ENCODE measurements around the gene CSF2RB. TPM values are rescaled to one million over a fixed set of nuclear protein-coding genes. Genes with fewer than 3 reads are reported as not detected.

CSF2RB gene
- total RNA-seq, 1 donor from 2014 or later: not detected

GRCh38 chr22:36940676-36941075 is 27.2 kb downstream of the CSF2RB start:
- FAIRE-seq (no peak), DNase-seq (ENCODE audit: low read depth) (no peak)
- TF ChIP-seq CTCF (IDR thresholded peaks at IDR 0.05; ENCODE audit: insufficient read depth, low read length, severe bottlenecking): no peak
- Histone ChIP-seq H3K4me3 (ENCODE audit: low read depth, low read length) (no peak overlapping the region), H3K36me3 (ENCODE audit: control insufficient read depth, insufficient read depth, low read length) (no peaks in the 10 kb centered on the region), H3K27me3 (ENCODE audit: control insufficient read depth, insufficient read depth, low read length) (no peaks in the 10 kb centered on the region)

- FAIRE-seq (no peak), DNase-seq (ENCODE audit: low read depth) (no peak)
- Histone ChIP-seq H3K27me3 (ENCODE audit: control insufficient read depth, insufficient read depth, low read length) (no peaks in the 10 kb centered on the region), H3K36me3 (ENCODE audit: control insufficient read depth, insufficient read depth, low read length) (no peaks in the 10 kb centered on the region), H3K4me3 (ENCODE audit: low read depth, low read length) (no peak overlapping the region)
- no peak for TF ChIP-seq CTCF (IDR thresholded peaks at IDR 0.05; ENCODE audit: insufficient read depth, low read length, severe bottlenecking)
These were observed 29.1 kb downstream of the CSF2RB start for GRCh38 chr22:36942556-36942955.

GRCh38 chr22:36946421-36947158 is 33.2 kb downstream of the CSF2RB start:
- FAIRE-seq (no peak), DNase-seq (ENCODE audit: low read depth) (no peak)
- H3K27me3 ChIP-seq (ENCODE audit: control insufficient read depth, insufficient read depth, low read length): no peaks in the 10 kb centered on the region
- no peak for TF ChIP-seq CTCF (IDR thresholded peaks at IDR 0.05; ENCODE audit: insufficient read depth, low read length, severe bottlenecking)
- no peaks in the 10 kb centered on the region for H3K36me3 ChIP-seq (ENCODE audit: control insufficient read depth, insufficient read depth, low read length)
- no peak overlapping the region for H3K4me3 ChIP-seq (ENCODE audit: low read depth, low read length)

GRCh38 chr22:36948273-36949225 is 35.1 kb downstream of the CSF2RB start:
- Histone ChIP-seq H3K27me3 (ENCODE audit: control insufficient read depth, insufficient read depth, low read length) (no peaks in the 10 kb centered on the region), H3K4me3 (ENCODE audit: low read depth, low read length) (no peak overlapping the region), H3K36me3 (ENCODE audit: control insufficient read depth, insufficient read depth, low read length) (no peaks in the 10 kb centered on the region)
- no peak for TF ChIP-seq CTCF (IDR thresholded peaks at IDR 0.05; ENCODE audit: insufficient read depth, low read length, severe bottlenecking)
- no peak for FAIRE-seq
- no peak for DNase-seq (ENCODE audit: low read depth)

GRCh38 chr22:36950797-36951590 is 37.6 kb downstream of the CSF2RB start:
- FAIRE-seq (peak; percentile 98), DNase-seq (ENCODE audit: low read depth) (no peak)
- no peaks in the 10 kb centered on the region for H3K36me3 ChIP-seq (ENCODE audit: control insufficient read depth, insufficient read depth, low read length)

More at GRCh38 chr22:36950797-36951590, 37.6 kb downstream of the CSF2RB start:
- no peak for TF ChIP-seq CTCF (IDR thresholded peaks at IDR 0.05; ENCODE audit: insufficient read depth, low read length, severe bottlenecking)
- Histone ChIP-seq H3K4me3 (ENCODE audit: low read depth, low read length) (no peak overlapping the region), H3K27me3 (ENCODE audit: control insufficient read depth, insufficient read depth, low read length) (no peaks in the 10 kb centered on the region)
